Measurements from ENCODE around the gene SNRK.
A peak's percentile ranks its signal among the peaks of the same experiment; 100 is the strongest.

SNRK gene

DNA sequence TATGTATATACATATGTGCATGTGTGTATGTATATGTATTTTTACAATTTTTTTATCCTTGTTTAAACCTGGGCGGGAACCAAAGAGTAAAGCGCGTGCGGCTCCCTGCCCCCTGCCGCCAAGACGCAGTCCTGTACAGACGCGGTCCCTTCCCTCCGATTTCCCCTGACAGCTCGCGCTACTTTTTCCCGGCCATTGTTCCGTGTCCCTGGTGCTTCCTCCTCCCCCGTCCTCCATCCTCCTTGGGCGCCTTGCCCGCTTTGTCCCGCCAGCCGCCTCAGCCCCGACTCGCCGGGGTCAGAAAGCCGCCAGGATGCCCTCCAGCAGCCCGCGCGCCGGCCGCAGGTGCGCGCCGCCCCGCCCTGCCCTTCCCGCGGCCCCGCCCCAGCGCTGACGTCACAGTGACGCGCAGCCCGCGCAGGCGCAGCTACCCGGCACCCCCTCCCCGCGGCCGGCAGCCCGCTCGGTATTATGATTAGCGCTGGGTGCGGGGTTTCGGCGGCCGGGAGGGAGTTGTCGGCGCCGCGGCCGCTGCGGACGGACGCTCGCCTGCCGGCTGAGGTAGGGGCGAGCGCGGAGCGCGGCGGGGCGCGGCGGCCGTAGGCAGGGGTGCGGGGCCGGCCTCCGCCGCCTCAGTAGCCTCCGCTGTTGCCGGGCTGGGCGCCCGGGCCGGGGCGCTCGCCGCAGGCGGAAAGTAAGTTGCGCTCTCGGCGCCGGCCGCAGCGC, at the start of gene SNRK:
Gene SNRK (plus strand): TSS at position 426 of the 726 bp plus-strand sequence. CDS start 16,664 bp downstream, outside the sequence.
- Histone ChIP-seq H3K4me1 (ENCODE audit: low read length) (peaks cover 26% of the 10 kb centered on the region), H3K9me3 (ENCODE audit: insufficient read depth, low read length) (no peaks in the 10 kb centered on the region), H4K20me1 (ENCODE audit: insufficient read depth, low read length) (peaks cover 35% of the 10 kb centered on the region), H3K27me3 (ENCODE audit: low read depth, low read length) (no peaks in the 10 kb centered on the region), H3K27ac (ENCODE audit: low read length) (no peak within 1 kb of the TSS), H3K36me3 (replicated peaks; ENCODE audit: low read depth, low read length) (peaks cover 5% of the 10 kb centered on the region), H3K4me2 (ENCODE audit: low read length) (peak within 1 kb of the TSS; percentile 99), H3K4me3 (ENCODE audit: low read length) (peak within 1 kb of the TSS; percentile 85), H3K79me2 (ENCODE audit: low read length) (peaks cover 48% of the 10 kb centered on the region), H2AFZ (ENCODE audit: low read depth, low read length) (peak within 1 kb of the TSS; percentile 62), H3K9ac (ENCODE audit: low read length) (peak within 1 kb of the TSS; percentile 69)
- TF ChIP-seq EZH2phosphoT487 (IDR thresholded peaks at IDR 0.05; ENCODE audit: low read depth) (no peak), CTCF (IDR thresholded peaks at IDR 0.05; ENCODE audit: low read depth, low read length) (peak; percentile 25; the same call in 1 of the 2 replicates)

DNA sequence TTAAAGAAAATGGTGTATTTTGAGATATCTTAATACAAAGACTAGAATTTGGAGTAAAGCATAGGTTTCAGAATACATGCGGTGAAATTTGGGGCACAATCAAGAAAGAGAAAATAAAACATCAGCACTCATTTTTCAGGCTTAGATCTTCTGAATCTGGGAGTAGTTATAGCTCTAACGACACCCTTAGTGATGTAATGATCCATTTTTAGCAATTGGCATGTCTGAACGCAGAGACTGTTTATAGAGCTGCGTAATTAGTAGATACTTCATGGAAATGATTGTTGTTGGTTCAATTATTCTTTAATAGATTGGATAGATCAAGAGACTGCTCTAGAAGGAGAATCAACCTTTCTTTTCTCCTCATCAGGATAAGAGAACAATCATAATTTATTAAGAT, 47.5 kb upstream of the SNRK start:
- H3K4me1 ChIP-seq (ENCODE audit: low read length): no peaks in the 10 kb centered on the region
- H3K36me3 ChIP-seq (replicated peaks; ENCODE audit: low read depth, low read length): no peaks in the 10 kb centered on the region
- no peaks in the 10 kb centered on the region for H3K79me2 ChIP-seq (ENCODE audit: low read length)
- H2AFZ ChIP-seq (ENCODE audit: low read depth, low read length): no peak overlapping the region
- H3K27me3 ChIP-seq (ENCODE audit: low read depth, low read length): peaks cover 25% of the 10 kb centered on the region; the same call in 1 of the 2 replicates
- H3K9ac ChIP-seq (ENCODE audit: low read length): no peak overlapping the region
- H4K20me1 ChIP-seq (ENCODE audit: insufficient read depth, low read length): no peaks in the 10 kb centered on the region
- no peaks in the 10 kb centered on the region for H3K9me3 ChIP-seq (ENCODE audit: insufficient read depth, low read length)
- TF ChIP-seq EZH2phosphoT487 (IDR thresholded peaks at IDR 0.05; ENCODE audit: low read depth) (no peak), CTCF (IDR thresholded peaks at IDR 0.05; ENCODE audit: low read depth, low read length) (no peak)
- H3K4me2 ChIP-seq (ENCODE audit: low read length): no peak overlapping the region
- no peak overlapping the region for H3K4me3 ChIP-seq (ENCODE audit: low read length)
- H3K27ac ChIP-seq (ENCODE audit: low read length): no peak overlapping the region

DNA sequence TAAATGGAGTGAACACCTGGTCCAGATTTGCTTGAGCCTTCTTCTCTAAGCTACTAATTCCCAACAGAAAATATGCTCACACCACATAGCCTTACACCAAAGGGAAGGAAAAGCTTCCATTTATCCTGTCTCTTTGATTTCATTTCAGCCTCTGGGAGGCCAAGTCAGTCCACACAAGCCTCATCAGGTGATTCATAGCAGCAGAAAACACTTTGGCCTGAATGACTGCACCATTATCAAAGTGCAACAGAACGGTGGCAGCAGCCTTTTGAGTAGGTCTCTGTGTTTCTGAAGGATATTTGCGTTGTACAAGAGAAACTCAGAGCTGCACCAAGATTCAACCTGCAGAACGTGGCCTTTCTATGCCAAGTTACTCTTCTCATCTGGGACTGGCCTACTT, 46.6 kb upstream of the SNRK start:
- Histone ChIP-seq H3K79me2 (ENCODE audit: low read length) (no peaks in the 10 kb centered on the region), H3K27ac (ENCODE audit: low read length) (no peak overlapping the region), H3K27me3 (ENCODE audit: low read depth, low read length) (peaks cover 27% of the 10 kb centered on the region; the same call in 1 of the 2 replicates), H2AFZ (ENCODE audit: low read depth, low read length) (no peak overlapping the region), H3K9me3 (ENCODE audit: insufficient read depth, low read length) (no peaks in the 10 kb centered on the region), H3K4me2 (ENCODE audit: low read length) (no peak overlapping the region), H4K20me1 (ENCODE audit: insufficient read depth, low read length) (no peaks in the 10 kb centered on the region), H3K4me1 (ENCODE audit: low read length) (no peaks in the 10 kb centered on the region), H3K9ac (ENCODE audit: low read length) (no peak overlapping the region), H3K4me3 (ENCODE audit: low read length) (no peak overlapping the region), H3K36me3 (replicated peaks; ENCODE audit: low read depth, low read length) (no peaks in the 10 kb centered on the region)
- TF ChIP-seq EZH2phosphoT487 (IDR thresholded peaks at IDR 0.05; ENCODE audit: low read depth) (no peak), CTCF (IDR thresholded peaks at IDR 0.05; ENCODE audit: low read depth, low read length) (no peak)

DNA sequence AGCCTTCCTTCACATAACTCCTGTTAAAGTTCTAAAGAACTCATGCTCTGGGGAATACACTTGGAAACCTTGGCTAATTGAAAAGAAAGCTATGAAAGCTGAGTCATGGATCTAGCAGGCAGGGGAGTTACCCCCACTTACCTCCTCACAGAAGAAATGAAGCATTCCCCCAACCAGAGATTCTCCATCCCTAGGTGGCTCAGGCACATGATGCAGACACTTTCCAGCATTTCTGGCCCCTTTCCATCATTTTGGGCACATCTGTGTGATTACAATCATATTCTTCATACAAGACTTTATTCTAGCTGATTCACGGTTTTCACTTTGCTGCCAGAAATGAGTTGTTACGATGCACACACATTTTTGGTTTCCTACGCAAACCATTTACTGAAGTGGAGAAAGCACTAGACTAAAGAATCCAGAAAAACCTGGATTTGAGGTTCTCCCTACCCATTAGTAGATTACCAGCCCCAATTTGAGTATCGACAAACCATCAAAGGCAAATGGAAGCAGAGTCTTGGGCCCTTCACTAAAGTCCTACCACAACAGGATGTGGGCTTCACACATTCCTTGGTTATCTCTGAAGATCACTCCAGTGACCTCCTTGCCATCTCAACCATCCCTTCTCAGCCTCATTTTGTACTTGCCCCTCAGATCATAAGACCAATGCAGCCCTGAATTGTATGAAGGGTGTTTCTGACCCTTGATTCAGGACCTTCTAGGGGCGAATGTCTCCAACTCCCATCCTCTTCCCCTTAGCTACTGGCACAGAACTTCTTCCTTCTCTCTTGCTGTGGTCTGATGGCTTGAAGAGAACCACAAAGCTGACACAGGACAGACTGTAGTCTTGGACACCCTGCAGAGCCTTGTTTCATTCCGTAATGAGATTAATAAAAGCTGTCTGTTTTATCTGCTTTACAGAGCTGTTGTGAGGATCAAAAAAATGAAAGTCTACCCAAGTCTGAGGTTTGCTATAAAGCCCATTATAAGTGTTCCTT, 42.5 kb upstream of the SNRK start:
- Histone ChIP-seq H3K9ac (ENCODE audit: low read length) (no peak overlapping the region), H3K36me3 (replicated peaks; ENCODE audit: low read depth, low read length) (no peaks in the 10 kb centered on the region), H3K9me3 (ENCODE audit: insufficient read depth, low read length) (no peaks in the 10 kb centered on the region), H3K27me3 (ENCODE audit: low read depth, low read length) (peaks cover 53% of the 10 kb centered on the region), H4K20me1 (ENCODE audit: insufficient read depth, low read length) (no peaks in the 10 kb centered on the region), H3K4me1 (ENCODE audit: low read length) (no peaks in the 10 kb centered on the region), H2AFZ (ENCODE audit: low read depth, low read length) (no peak overlapping the region), H3K4me2 (ENCODE audit: low read length) (no peak overlapping the region), H3K4me3 (ENCODE audit: low read length) (no peak overlapping the region), H3K27ac (ENCODE audit: low read length) (no peak overlapping the region), H3K79me2 (ENCODE audit: low read length) (no peaks in the 10 kb centered on the region)
- TF ChIP-seq CTCF (IDR thresholded peaks at IDR 0.05; ENCODE audit: low read depth, low read length): no peak
- no peak for TF ChIP-seq EZH2phosphoT487 (IDR thresholded peaks at IDR 0.05; ENCODE audit: low read depth)

Data from OCI-LY3 (cell line).